GM12878 (cell line): ENCODE results near the gene HHIP. TPM values are rescaled to one million over a fixed set of nuclear protein-coding genes. Genes with fewer than 3 reads are reported as not detected.

Experiments
- ATAC-seq: fragments of 200-7000 bp; cut with Tn5 transposase; 3 replicates; pipeline ENCODE4 v1.9.1; 2020; ENCODE audit warnings: mild to moderate bottlenecking, moderate library complexity
- BruUV-seq: library from RNA; stranded (reverse); fragments of 400-500 nt; replicated peaks from 2 replicates; lab custom pipeline; 2021; lab: Mats Ljungman, UMichigan
- CTCF ChIA-PET: fragments of 300-600 bp; sonication (Branson Sonifier 250); formaldehyde crosslinking; extraction: SDS; loops from one replicate; lab custom pipeline; 2021; ENCODE audit warnings: inconsistent platforms; lab: Yijun Ruan, JAX
- POLR2A ChIA-PET: fragments of 350-600 bp; formaldehyde crosslinking; extraction: SDS; loops from one replicate; lab custom pipeline; 2021; ENCODE audit warnings: inconsistent platforms; lab: Charles Lee
- RAD21 ChIA-PET: fragments of 300-600 bp; sonication (Branson Sonifier 250); formaldehyde crosslinking; loops from one replicate; lab custom pipeline; 2023; ENCODE audit warnings: antibody characterized with exemption; ENCODE audit not compliant: unreplicated experiment; lab: Charles Lee
- SMC1A ChIA-PET: fragments of 300-600 bp; sonication (Branson Sonifier 250); formaldehyde crosslinking; loops from one replicate; lab custom pipeline; 2023; ENCODE audit not compliant: unreplicated experiment, uncharacterized antibody; lab: Charles Lee
- DNase-seq: peaks from one replicate; pipeline ENCODE4 v3.0.0-alpha.2; 2011; ENCODE audit warnings: low read depth, low spot score
- FAIRE-seq: peaks from 3 replicates; lab custom pipeline; 2011; peaks lifted over from hg19 to GRCh38; lab: Jason Lieb, UNC
- H2AFZ ChIP-seq: 2 replicates; pipeline ENCODE4 v1.6.0; 2011; ENCODE audit warnings: low read depth, low read length, control low read depth; ENCODE audit not compliant: control insufficient read depth
- H3K27ac ChIP-seq: 2 replicates; pipeline ENCODE4 v1.5.1; 2011; ENCODE audit warnings: control low read depth; ENCODE audit not compliant: control insufficient read depth, insufficient read depth
- H3K27me3 ChIP-seq, 2 experiments: replicated peaks in 1 of 2; 2 replicates each; pipeline versions ENCODE4 v1.6.0 to v1.6.1; 2011; ENCODE audit warnings: low read length in 1 of 2; ENCODE audit not compliant: control insufficient read depth in 2 of 2, insufficient read depth in 2 of 2
- H3K36me3 ChIP-seq, 2 experiments: 2 replicates each; pipeline ENCODE4 v1.5.1; 2011; ENCODE audit warnings: low read length in 1 of 2; ENCODE audit not compliant: control insufficient read depth in 2 of 2, insufficient read depth in 2 of 2
- H3K4me1 ChIP-seq: 2 replicates; pipeline ENCODE4 v1.6.1; 2011; ENCODE audit warnings: mild to moderate bottlenecking, low read length, moderate library complexity, mixed read lengths; ENCODE audit not compliant: control insufficient read depth, insufficient read depth
- H3K4me2 ChIP-seq: 2 replicates; pipeline ENCODE4 v1.6.0; 2011; ENCODE audit warnings: control low read depth; ENCODE audit not compliant: control insufficient read depth, insufficient read depth
- H3K4me3 ChIP-seq: fragments of 200-600 bp; sonication (generic); 2 replicates; pipeline ENCODE4 v1.5.1; 2016
- H3K79me2 ChIP-seq: 2 replicates; pipeline ENCODE4 v1.6.0; 2011; ENCODE audit warnings: low read length; ENCODE audit not compliant: control insufficient read depth, insufficient read depth
- H3K9ac ChIP-seq: 2 replicates; pipeline ENCODE4 v1.8.0; 2011; ENCODE audit warnings: low read length, control low read depth, mixed read lengths; ENCODE audit not compliant: control insufficient read depth, insufficient read depth
- H3K9me3 ChIP-seq: replicated peaks from 3 replicates; pipeline ENCODE4 v1.5.1; 2011; ENCODE audit warnings: mild to moderate bottlenecking, low read length; ENCODE audit not compliant: control insufficient read depth, insufficient read depth
- H4K20me1 ChIP-seq: 2 replicates; pipeline ENCODE4 v1.6.0; 2011; ENCODE audit not compliant: control insufficient read depth, insufficient read depth
- CBFB ChIP-seq: IDR thresholded peaks from 2 replicates; pipeline ENCODE4 v1.6.1; 2016; ENCODE audit warnings: antibody characterized with exemption, low read depth
- FOS ChIP-seq: IDR thresholded peaks from 3 replicates; pipeline ENCODE4 v1.6.1; 2011; ENCODE audit warnings: borderline replicate concordance; ENCODE audit not compliant: insufficient read length; ENCODE audit errors: extremely low read depth
- GATAD2B ChIP-seq: fragments of 450-650 bp; conservative IDR thresholded peaks from 2 replicates; pipeline ENCODE4 v1.6.1; 2017; ENCODE audit warnings: low read depth, mild to moderate bottlenecking, moderate library complexity
- JUND ChIP-seq: IDR thresholded peaks from 2 replicates; pipeline ENCODE4 v1.6.1; 2012; ENCODE audit warnings: low read depth, mild to moderate bottlenecking, low read length, improper control_type of control experiment, moderate library complexity
- NFXL1 ChIP-seq: fragments of 450-650 bp; IDR thresholded peaks from 2 replicates; pipeline ENCODE4 v1.6.1; 2017; ENCODE audit warnings: antibody characterized with exemption, mild to moderate bottlenecking, borderline replicate concordance
- NFYB ChIP-seq: IDR thresholded peaks from 2 replicates; pipeline ENCODE4 v1.6.1; 2011; ENCODE audit warnings: low read depth, mild to moderate bottlenecking, low read length, improper control_type of control experiment, moderate library complexity; ENCODE audit not compliant: insufficient read depth
- RFX5 ChIP-seq: IDR thresholded peaks from 2 replicates; pipeline ENCODE4 v1.6.1; 2011; ENCODE audit warnings: low read depth, low read length, improper control_type of control experiment
- SMARCA5 ChIP-seq: fragments of 450-650 bp; IDR thresholded peaks from 2 replicates; pipeline ENCODE4 v1.6.1; 2017; ENCODE audit warnings: mild to moderate bottlenecking
- SREBF1 ChIP-seq: IDR thresholded peaks from 2 replicates; pipeline ENCODE4 v1.6.1; 2012; ENCODE audit warnings: mild to moderate bottlenecking, low read length
- TARDBP ChIP-seq: IDR thresholded peaks from 2 replicates; pipeline ENCODE4 v1.6.1; 2016; ENCODE audit warnings: borderline replicate concordance
- WGBS: methylation state at CpG from one replicate; pipeline ENCODE4 v1.1.6; 2016; ENCODE audit warnings: low lambda C conversion rate; ENCODE audit not compliant: insufficient replicate concordance, insufficient coverage; ENCODE audit errors: missing lambda C conversion rate; 5-methylcytosine and 5-hydroxymethylcytosine counted together
- in situ Hi-C: fragments of 300-500 bp; cut with MboI; formaldehyde crosslinking; loops from 9 replicates; pipeline ENCODE4 v1.14.3; 2018; ENCODE audit warnings: mixed read lengths
- intact Hi-C: fragments of 100-400 bp; cut with micrococcal nuclease; formaldehyde crosslinking; loops from one replicate; pipeline ENCODE4 v1.14.2; 2022; ENCODE audit not compliant: unreplicated experiment
- polyA plus RNA-seq, 11 experiments: library from polyadenylated mRNA; depleted of rRNA in 4 of 11; unstranded in 6 of 11; stranded (reverse) in 5 of 11; fragments of >200 nt; fragmentation: Nextera tagmentation in 4 of 11; fragmentation: Illumina TruSeq in 1 of 11; extraction: Ambion mirVana in 4 of 11; extraction: Trizol in 1 of 11; gene quantifications; 1 replicate in 1 of 11; 2 replicates in 10 of 11; pipeline versions ENCODE4 v1.2.1 to v1.2.3, GENCODE V29; 2011 to 2016; ENCODE audit warnings: inconsistent platforms in 2 of 11, missing spikeins in 2 of 11, low read depth in 1 of 11
- total RNA-seq, 4 experiments: library from RNA; depleted of rRNA in 3 of 4; stranded (reverse); fragments of >200 nt in 3 of 4; fragmentation: Illumina TruSeq in 1 of 4; extraction: Trizol in 1 of 4; gene quantifications; 2 replicates each; pipeline versions ENCODE4 v1.2.1 to v1.2.3, GENCODE V29; 2013 to 2021
- TF ChIP-seq, protein P1 (sequence below): IDR thresholded peaks from 2 replicates; pipeline ENCODE4 v1.6.1; 2012; ENCODE audit warnings: low read depth, low read length, improper control_type of control experiment
- TF ChIP-seq, protein P2 (sequence below): fragments of 150-350 bp; IDR thresholded peaks from 2 replicates; pipeline ENCODE4 v1.6.1; 2016; ENCODE audit warnings: low read depth, low read length
- TF ChIP-seq, protein P3 (sequence below): IDR thresholded peaks from 2 replicates; pipeline ENCODE4 v1.6.1; 2011; ENCODE audit warnings: borderline replicate concordance, low read depth, mild to moderate bottlenecking, moderate library complexity, low read length; ENCODE audit not compliant: insufficient read depth, poor library complexity, severe bottlenecking
- TF ChIP-seq, protein P4 (sequence below): IDR thresholded peaks from 2 replicates; pipeline ENCODE4 v1.6.1; 2011; ENCODE audit warnings: mild to moderate bottlenecking, low read depth, low read length, moderate library complexity; ENCODE audit not compliant: insufficient replicate concordance

The HHIP gene
- total and polyA plus RNA-seq, 10 of the 15 experiments (the other 5 are each of a cell fraction or from before 2014, with no cell fraction given) = 0.06 to 0.56 (median 0.24) TPM; not detected in 1

DNA sequence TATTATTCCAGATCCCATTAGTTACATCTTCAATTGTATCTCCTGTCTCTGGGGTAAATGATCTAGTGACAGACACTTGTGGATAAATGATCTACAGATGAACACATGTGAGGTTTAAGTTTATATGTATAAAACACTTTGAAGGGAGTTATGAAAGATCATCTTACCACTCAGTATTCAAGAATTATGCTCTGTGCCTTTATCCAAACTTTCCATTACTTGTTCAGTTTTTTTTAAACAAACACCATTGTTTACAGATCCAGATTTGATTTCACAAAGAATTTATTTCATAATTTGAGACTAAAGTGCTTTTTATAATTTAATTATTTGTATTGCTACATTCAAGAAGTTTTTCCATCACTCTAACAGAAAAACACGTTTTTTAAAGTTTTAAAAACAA is 142.5 kb downstream of the HHIP start:
- Histone ChIP-seq H3K79me2 (no peaks in the 10 kb centered on the region), H3K27me3 (no peaks in the 10 kb centered on the region), H3K27ac (no peak overlapping the region), H2AFZ (no peak overlapping the region), H3K9ac (no peak overlapping the region), H3K4me2 (no peak overlapping the region), H3K4me3 (no peak overlapping the region), H3K36me3 (no peaks in the 10 kb centered on the region), H3K4me1 (no peaks in the 10 kb centered on the region), H3K9me3 (no peaks in the 10 kb centered on the region; the same call in 1 of the 3 replicates), H4K20me1 (no peaks in the 10 kb centered on the region)
- ChIA-PET CTCF (interaction anchor here (0.9 to 1.6 kb wide), 3 partner anchors 29 to 271 kb away, joined by 3 to 8 read pairs (median 4); no protein-coding TSS in a partner anchor), SMC1A (interaction anchor here (1.1 to 1.4 kb wide), 3 partner anchors 74 to 273 kb away, joined by 3 to 5 read pairs (median 4); no protein-coding TSS in a partner anchor), POLR2A (no interaction called here), RAD21 (interaction anchor here (1.0 to 2.0 kb wide), 3 partner anchors 115 to 272 kb away, joined by 3 to 9 read pairs (median 7); no protein-coding TSS in a partner anchor)
- no peak for FAIRE-seq
- in situ Hi-C loops = loop anchor here (10.0 kb wide), 1 partner anchor 614 kb away; no protein-coding TSS in a partner anchor
- 3% methylated on average over 1 of the region's 1 CpG for WGBS
- ATAC-seq = no peak; the same call in 2 of the 3 replicates
- intact Hi-C loops = loop anchor here (2.0 to 5.0 kb wide), 2 partner anchors 141 to 182 kb away; partner anchors contain the start of gene HHIP
- DNase-seq = no peak
- no TSS peak for BruUV-seq
- TF ChIP-seq SREBF1 (no peak), JUND (no peak), CBFB (no peak), RFX5 (no peak), NFXL1 (no peak), TARDBP (no peak), SMARCA5 (no peak), GATAD2B (no peak), NFYB (no peak), FOS (no peak)
- TF ChIP-seq, protein P1, sequence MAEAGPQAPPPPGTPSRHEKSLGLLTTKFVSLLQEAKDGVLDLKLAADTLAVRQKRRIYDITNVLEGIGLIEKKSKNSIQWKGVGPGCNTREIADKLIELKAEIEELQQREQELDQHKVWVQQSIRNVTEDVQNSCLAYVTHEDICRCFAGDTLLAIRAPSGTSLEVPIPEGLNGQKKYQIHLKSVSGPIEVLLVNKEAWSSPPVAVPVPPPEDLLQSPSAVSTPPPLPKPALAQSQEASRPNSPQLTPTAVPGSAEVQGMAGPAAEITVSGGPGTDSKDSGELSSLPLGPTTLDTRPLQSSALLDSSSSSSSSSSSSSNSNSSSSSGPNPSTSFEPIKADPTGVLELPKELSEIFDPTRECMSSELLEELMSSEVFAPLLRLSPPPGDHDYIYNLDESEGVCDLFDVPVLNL = no peak
- TF ChIP-seq, protein P2, sequence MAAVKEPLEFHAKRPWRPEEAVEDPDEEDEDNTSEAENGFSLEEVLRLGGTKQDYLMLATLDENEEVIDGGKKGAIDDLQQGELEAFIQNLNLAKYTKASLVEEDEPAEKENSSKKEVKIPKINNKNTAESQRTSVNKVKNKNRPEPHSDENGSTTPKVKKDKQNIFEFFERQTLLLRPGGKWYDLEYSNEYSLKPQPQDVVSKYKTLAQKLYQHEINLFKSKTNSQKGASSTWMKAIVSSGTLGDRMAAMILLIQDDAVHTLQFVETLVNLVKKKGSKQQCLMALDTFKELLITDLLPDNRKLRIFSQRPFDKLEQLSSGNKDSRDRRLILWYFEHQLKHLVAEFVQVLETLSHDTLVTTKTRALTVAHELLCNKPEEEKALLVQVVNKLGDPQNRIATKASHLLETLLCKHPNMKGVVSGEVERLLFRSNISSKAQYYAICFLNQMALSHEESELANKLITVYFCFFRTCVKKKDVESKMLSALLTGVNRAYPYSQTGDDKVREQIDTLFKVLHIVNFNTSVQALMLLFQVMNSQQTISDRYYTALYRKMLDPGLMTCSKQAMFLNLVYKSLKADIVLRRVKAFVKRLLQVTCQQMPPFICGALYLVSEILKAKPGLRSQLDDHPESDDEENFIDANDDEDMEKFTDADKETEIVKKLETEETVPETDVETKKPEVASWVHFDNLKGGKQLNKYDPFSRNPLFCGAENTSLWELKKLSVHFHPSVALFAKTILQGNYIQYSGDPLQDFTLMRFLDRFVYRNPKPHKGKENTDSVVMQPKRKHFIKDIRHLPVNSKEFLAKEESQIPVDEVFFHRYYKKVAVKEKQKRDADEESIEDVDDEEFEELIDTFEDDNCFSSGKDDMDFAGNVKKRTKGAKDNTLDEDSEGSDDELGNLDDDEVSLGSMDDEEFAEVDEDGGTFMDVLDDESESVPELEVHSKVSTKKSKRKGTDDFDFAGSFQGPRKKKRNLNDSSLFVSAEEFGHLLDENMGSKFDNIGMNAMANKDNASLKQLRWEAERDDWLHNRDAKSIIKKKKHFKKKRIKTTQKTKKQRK = no peak
- TF ChIP-seq, protein P3, sequence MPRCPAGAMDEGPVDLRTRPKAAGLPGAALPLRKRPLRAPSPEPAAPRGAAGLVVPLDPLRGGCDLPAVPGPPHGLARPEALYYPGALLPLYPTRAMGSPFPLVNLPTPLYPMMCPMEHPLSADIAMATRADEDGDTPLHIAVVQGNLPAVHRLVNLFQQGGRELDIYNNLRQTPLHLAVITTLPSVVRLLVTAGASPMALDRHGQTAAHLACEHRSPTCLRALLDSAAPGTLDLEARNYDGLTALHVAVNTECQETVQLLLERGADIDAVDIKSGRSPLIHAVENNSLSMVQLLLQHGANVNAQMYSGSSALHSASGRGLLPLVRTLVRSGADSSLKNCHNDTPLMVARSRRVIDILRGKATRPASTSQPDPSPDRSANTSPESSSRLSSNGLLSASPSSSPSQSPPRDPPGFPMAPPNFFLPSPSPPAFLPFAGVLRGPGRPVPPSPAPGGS = no peak
- TF ChIP-seq, protein P4, sequence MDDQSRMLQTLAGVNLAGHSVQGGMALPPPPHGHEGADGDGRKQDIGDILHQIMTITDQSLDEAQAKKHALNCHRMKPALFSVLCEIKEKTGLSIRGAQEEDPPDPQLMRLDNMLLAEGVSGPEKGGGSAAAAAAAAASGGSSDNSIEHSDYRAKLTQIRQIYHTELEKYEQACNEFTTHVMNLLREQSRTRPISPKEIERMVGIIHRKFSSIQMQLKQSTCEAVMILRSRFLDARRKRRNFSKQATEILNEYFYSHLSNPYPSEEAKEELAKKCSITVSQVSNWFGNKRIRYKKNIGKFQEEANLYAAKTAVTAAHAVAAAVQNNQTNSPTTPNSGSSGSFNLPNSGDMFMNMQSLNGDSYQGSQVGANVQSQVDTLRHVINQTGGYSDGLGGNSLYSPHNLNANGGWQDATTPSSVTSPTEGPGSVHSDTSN = no peak
